Naive B cell (primary cell): ENCODE measurements around the gene UQCR10. TPM values are rescaled to one million over a fixed set of nuclear protein-coding genes. Genes with fewer than 3 reads are reported as not detected.

ENCODE experiments used
- ATAC-seq, 2 donors: fragments of 150-1000 bp; cut with Tn5 transposase; 2 replicates each; pipeline ENCODE4 v1.10.0; 2021; ENCODE audit warnings: low read depth in 2 of 2, mild to moderate bottlenecking in 2 of 2, moderate library complexity in 2 of 2
- DNase-seq: peaks from one replicate; pipeline ENCODE4 v3.0.0; 2022
- H3K27ac Mint-ChIP-seq, 6 donors: one replicate each; pipeline ENCODE4 v1.8.0; 2020 to 2022; ENCODE audit warnings: mild to moderate bottlenecking in 6 of 6, mixed read lengths in 6 of 6, moderate library complexity in 5 of 6, inconsistent platforms in 2 of 6
- H3K27me3 Mint-ChIP-seq, 3 donors: one replicate each; pipeline ENCODE4 v1.8.0; 2021 to 2022; ENCODE audit warnings: mixed read lengths in 3 of 3, mild to moderate bottlenecking in 1 of 3
- H3K36me3 Mint-ChIP-seq, 2 donors: one replicate each; pipeline ENCODE4 v1.8.0; 2020 to 2022; ENCODE audit warnings: mixed read lengths in 2 of 2, inconsistent platforms in 1 of 2, mild to moderate bottlenecking in 1 of 2
- H3K4me1 Mint-ChIP-seq, 3 donors: one replicate each; pipeline ENCODE4 v1.8.0; 2020 to 2022; ENCODE audit warnings: mixed read lengths in 3 of 3, inconsistent platforms in 1 of 3, mild to moderate bottlenecking in 1 of 3, moderate library complexity in 1 of 3
- H3K4me3 Mint-ChIP-seq, 8 donors: one replicate each; pipeline ENCODE4 v1.8.0; 2020 to 2022; ENCODE audit warnings: mild to moderate bottlenecking in 8 of 8, mixed read lengths in 8 of 8, moderate library complexity in 8 of 8, inconsistent platforms in 2 of 8
- H3K9me3 Mint-ChIP-seq, 7 donors: one replicate each; pipeline ENCODE4 v1.8.0; 2020 to 2022; ENCODE audit warnings: mixed read lengths in 7 of 7, mild to moderate bottlenecking in 5 of 7, inconsistent platforms in 2 of 7, moderate library complexity in 1 of 7
- polyA plus RNA-seq, 6 donors: library from polyadenylated mRNA; unstranded; fragments of 300-500 nt; fragmentation: Illumina TruSeq; gene quantifications; one replicate each; pipeline ENCODE4 v1.2.3, GENCODE V29; 2021; ENCODE audit warnings: low read depth in 6 of 6

The UQCR10 gene
- polyA plus RNA-seq, 6 donors from 2014 or later, result 219 to 318 (median 274) TPM

- no peak for DNase-seq
- Mint-ChIP-seq H3K4me3 (no peak overlapping the region), H3K27me3 (no peaks in the 10 kb centered on the region), H3K4me1 (peaks cover 6 to 13% (median 10%) of the 10 kb centered on the region in 3 donors), H3K27ac (no peak overlapping the region), H3K9me3 (no peaks in the 10 kb centered on the region), H3K36me3 (no peaks in the 10 kb centered on the region)
- no peak for ATAC-seq
Measured at GRCh38 chr22:29758068-29758622, 9.0 kb upstream of the UQCR10 start.

- ATAC-seq (no peak), DNase-seq (no peak)
- H3K36me3 Mint-ChIP-seq, result no peaks in the 10 kb centered on the region
- no peaks in the 10 kb centered on the region for H3K9me3 Mint-ChIP-seq
- H3K4me1 Mint-ChIP-seq, result peaks cover 6 to 13% (median 10%) of the 10 kb centered on the region in 3 donors
- peak overlapping the region in 1 of 8 donors; percentile 5 for H3K4me3 Mint-ChIP-seq
- H3K27ac Mint-ChIP-seq, result peak overlapping the region in 1 of 6 donors; percentile 20
- H3K27me3 Mint-ChIP-seq, result no peaks in the 10 kb centered on the region
Measured at GRCh38 chr22:29758959-29759358, 8.2 kb upstream of the UQCR10 start.

GRCh38 chr22:29762263-29762662, 4.9 kb upstream of the UQCR10 start:
- DNase-seq, result no peak
- H3K27ac Mint-ChIP-seq, result no peak overlapping the region

GRCh38 chr22:29765905-29766631, 1.1 kb upstream of the UQCR10 start:
- Mint-ChIP-seq H3K9me3 (no peaks in the 10 kb centered on the region), H3K36me3 (no peaks in the 10 kb centered on the region), H3K4me1 (peaks cover 32 to 39% (median 37%) of the 10 kb centered on the region in 3 donors), H3K27ac (peak overlapping the region in 5 of 6 donors; percentile 90 to 99 (median 97)), H3K27me3 (no peaks in the 10 kb centered on the region), H3K4me3 (peak overlapping the region; percentile 95 to 100 (median 99))
- ATAC-seq (peak; percentile 19 to 33), DNase-seq (peak; percentile 17)

More at GRCh38 chr22:29762263-29762662, 4.9 kb upstream of the UQCR10 start:
- Mint-ChIP-seq H3K9me3 (no peaks in the 10 kb centered on the region), H3K4me1 (peaks cover 17 to 22% (median 19%) of the 10 kb centered on the region in 3 donors), H3K27me3 (no peaks in the 10 kb centered on the region), H3K36me3 (no peaks in the 10 kb centered on the region), H3K4me3 (no peak overlapping the region)
- ATAC-seq, result no peak

GRCh38 chr22:29766632-29767170, 468 bp upstream of the UQCR10 start, which contains the start of gene ZMAT5:
Gene ZMAT5 (minus strand): TSS chr22:29767007. CDS start chr22:29748544, 18,463 bp downstream.
- H3K36me3 Mint-ChIP-seq, result no peaks in the 10 kb centered on the region
- no peaks in the 10 kb centered on the region for H3K9me3 Mint-ChIP-seq
- peak within 1 kb of the TSS; percentile 95 to 100 (median 99) for H3K4me3 Mint-ChIP-seq
- peak within 1 kb of the TSS; percentile 83 to 99 (median 95) for H3K27ac Mint-ChIP-seq
- DNase-seq (peak; percentile 89), ATAC-seq (peak; percentile 87 to 91)
- peaks cover 32 to 39% (median 37%) of the 10 kb centered on the region in 3 donors for H3K4me1 Mint-ChIP-seq
- H3K27me3 Mint-ChIP-seq, result no peaks in the 10 kb centered on the region

DNA sequence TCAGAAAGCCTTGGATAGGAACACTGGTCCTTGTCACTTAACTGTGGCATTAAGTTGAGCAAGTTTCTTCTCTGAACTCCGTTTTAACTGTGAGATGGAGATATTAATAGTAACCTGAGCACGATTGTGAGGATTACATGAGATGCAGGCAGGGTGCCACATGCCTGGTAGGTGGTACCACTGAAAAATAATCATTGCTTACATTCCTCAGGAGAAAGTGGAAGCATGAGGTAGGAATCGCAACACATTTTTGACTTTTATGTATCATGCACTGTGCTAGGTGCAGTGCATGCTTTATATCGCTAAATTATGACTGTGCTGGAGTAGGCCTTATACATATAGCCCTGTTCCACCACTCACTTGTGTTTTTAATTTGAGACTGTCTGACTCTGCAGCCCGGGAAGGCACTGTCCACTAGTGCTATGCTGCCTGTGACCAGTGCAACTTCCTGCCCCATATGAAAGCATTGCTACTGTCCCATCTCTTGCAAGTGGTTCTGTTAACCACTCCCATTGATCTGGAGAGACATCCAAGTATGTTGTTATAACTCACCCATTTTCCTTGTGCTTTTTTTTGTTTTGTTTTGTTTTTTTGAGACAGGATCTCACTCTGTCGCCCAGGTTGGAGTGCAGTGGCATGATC, 1.0 kb downstream of the UQCR10 start:
- peaks cover 32 to 39% (median 37%) of the 10 kb centered on the region in 3 donors for H3K4me1 Mint-ChIP-seq

DNA sequence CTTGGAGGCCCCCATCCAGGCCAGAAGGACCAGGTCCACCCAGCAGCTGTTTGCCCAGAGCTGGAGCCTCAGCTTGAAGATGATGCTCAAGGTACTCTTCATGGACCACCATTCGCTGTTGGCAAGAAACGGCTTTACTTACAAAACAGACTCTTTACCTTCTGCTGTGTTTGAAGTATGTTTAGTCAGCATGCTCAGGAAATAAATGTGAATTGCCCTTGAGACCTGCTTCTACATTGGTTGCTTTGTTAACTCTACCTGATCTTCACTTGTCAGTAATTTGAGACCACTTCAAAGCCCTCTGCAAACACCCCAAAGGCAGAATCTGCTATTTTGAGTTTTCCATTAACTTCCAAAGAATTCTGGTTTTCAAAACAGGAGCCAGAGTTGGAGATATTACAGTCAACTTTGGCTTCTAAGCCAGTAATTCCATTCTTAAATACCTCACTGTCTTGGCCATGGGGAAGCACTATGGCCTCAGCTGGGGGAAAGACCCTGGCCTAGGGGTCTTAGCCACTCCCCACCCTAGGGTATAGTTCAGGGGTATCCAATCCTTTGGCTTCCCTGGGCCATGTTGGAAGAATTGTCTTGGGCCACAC, 2.7 kb downstream of the UQCR10 start:
- Mint-ChIP-seq H3K27me3 (no peaks in the 10 kb centered on the region), H3K9me3 (no peaks in the 10 kb centered on the region), H3K4me3 (peak overlapping the region in 2 of 8 donors; percentile 28 to 96), H3K27ac (no peak overlapping the region), H3K4me1 (peaks cover 30 to 39% (median 37%) of the 10 kb centered on the region in 3 donors), H3K36me3 (no peaks in the 10 kb centered on the region)
- ATAC-seq, result no peak
- no peak for DNase-seq

More for the DNA sequence above, 1.0 kb downstream of the UQCR10 start:
- Mint-ChIP-seq H3K4me3 (peak overlapping the region; percentile 95 to 100 (median 99)), H3K9me3 (no peaks in the 10 kb centered on the region), H3K36me3 (no peaks in the 10 kb centered on the region), H3K27me3 (no peaks in the 10 kb centered on the region), H3K27ac (peak overlapping the region in 2 of 6 donors; percentile 19 to 93)
- no peak for ATAC-seq
- DNase-seq, result no peak

DNA sequence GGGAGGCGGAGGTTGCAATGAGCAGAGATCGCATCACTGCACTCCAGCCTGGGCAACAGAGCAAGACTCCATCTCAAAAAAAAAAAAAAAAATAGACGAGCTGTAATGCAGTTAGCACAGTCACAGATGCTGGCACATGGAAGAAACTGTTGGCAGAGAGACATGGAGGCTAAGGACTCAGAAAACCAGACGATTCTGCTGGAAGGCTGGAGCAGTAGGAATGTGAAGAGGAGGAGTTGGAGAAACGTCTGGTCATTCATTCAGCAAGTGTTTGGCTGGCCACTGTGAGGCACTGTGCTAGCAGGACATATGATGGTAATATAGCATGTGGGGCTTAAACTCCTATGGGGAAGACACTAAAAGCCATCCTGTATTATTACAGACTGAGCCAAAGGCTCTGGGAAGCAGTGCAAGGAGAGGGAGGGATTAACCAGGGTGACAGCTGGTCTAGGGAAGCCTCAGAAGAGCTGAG, 5.0 kb downstream of the UQCR10 start:
- DNase-seq (no peak), ATAC-seq (no peak)
- H3K27me3 Mint-ChIP-seq, result no peaks in the 10 kb centered on the region
- H3K36me3 Mint-ChIP-seq, result no peaks in the 10 kb centered on the region
- no peaks in the 10 kb centered on the region for H3K9me3 Mint-ChIP-seq
- no peak overlapping the region for H3K27ac Mint-ChIP-seq
- peak overlapping the region in 1 of 8 donors; percentile 8 for H3K4me3 Mint-ChIP-seq
- peaks cover 16 to 18% (median 18%) of the 10 kb centered on the region in 3 donors for H3K4me1 Mint-ChIP-seq

- Mint-ChIP-seq H3K36me3 (no peaks in the 10 kb centered on the region), H3K27me3 (no peaks in the 10 kb centered on the region), H3K27ac (no peak overlapping the region), H3K9me3 (no peaks in the 10 kb centered on the region), H3K4me1 (peaks cover 6 to 8% (median 8%) of the 10 kb centered on the region in 3 donors), H3K4me3 (no peak overlapping the region)
- ATAC-seq (no peak), DNase-seq (no peak)
Measured at GRCh38 chr22:29773233-29773632, 6.1 kb downstream of the UQCR10 start.

DNA sequence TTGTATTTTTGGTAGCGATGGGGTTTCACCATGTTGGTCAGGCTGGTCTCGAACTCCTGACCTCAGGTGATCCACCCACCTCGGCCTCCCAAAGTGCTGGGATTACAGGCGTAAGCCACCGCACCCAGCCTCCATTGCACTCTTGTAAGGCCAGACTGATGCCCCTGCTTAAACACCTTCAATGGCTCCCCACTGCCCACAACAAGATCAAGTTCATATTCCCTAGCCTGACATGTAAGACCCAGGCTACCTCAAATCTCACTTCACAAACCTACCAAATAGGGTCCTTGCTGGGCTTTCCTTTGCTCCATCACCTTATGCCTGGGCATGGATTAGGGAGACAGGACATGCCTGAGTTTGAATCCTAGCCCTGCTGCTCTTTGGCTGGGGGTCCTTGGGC, 13.1 kb downstream of the UQCR10 start:
- H3K9me3 Mint-ChIP-seq, result peaks cover 0 to 2% (median 0%) of the 10 kb centered on the region in 7 donors
- peaks cover 5 to 6% (median 5%) of the 10 kb centered on the region in 3 donors for H3K4me1 Mint-ChIP-seq
- no peaks in the 10 kb centered on the region for H3K36me3 Mint-ChIP-seq
- DNase-seq (no peak), ATAC-seq (no peak)
- H3K27ac Mint-ChIP-seq, result no peak overlapping the region
- H3K27me3 Mint-ChIP-seq, result peaks cover 0 to 5% (median 0%) of the 10 kb centered on the region in 3 donors
- no peak overlapping the region for H3K4me3 Mint-ChIP-seq

DNA sequence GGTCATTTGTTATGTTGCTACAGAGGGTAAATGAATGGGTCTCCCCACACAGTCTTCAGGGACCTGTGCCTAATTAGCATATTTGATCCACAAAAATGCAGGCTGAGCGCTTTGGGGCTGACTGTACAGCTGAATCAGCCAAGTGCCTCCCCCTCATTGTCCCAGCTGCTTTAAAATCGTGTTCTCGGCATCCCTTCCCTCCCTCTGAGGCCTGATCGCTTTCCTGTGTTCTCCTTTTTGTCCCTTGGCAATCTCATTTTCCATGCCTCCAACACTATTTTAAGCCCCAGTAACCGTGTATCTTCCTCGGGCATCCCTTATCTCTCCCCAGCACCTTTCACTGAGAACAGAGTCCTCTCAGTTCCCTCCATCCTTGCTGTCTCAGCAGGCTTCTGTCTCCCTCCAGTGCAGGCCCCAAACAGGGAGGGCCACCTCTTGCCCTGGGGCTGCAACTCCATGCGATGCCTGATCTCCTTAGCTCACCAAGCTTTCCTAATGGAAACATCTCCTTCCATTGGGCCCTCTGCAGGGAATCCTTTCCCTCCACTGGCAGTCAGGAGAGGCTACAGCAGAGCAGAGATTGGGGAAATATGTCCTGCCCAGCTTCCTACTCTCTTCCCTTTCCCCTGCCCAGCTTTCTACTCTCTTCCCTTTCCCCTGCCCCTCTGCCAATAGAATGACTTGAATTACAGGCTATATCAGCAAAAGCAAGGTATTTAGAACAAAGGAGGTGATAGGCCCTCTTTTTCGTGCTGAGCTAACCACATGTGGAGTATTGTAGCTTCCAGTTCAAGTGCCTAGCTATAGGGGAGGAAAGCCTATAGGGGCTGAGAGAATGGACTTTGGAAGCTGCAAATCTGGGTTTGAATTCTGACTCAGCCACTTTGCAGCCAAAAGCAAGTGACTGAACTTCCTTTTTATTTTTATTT, 13.8 kb downstream of the UQCR10 start:
- DNase-seq, result no peak
- H3K9me3 Mint-ChIP-seq, result peaks cover 0 to 2% (median 0%) of the 10 kb centered on the region in 7 donors
- peak overlapping the region in 2 of 6 donors; percentile 26 to 29 for H3K27ac Mint-ChIP-seq
- peaks cover 5 to 6% (median 5%) of the 10 kb centered on the region in 3 donors for H3K4me1 Mint-ChIP-seq
- no peak overlapping the region for H3K4me3 Mint-ChIP-seq
- peaks cover 0 to 5% (median 0%) of the 10 kb centered on the region in 3 donors for H3K27me3 Mint-ChIP-seq
- ATAC-seq, result no peak
- no peaks in the 10 kb centered on the region for H3K36me3 Mint-ChIP-seq
